A673 (cell line): ENCODE measurements around the gene RNFT2.

Experiments
- CTCF ChIP-seq: fragments of 300-800, 200-600 bp; sonication (generic); conservative IDR thresholded peaks from 2 replicates; pipeline ENCODE4 v1.5.1; 2017; ENCODE audit warnings: low read depth, mild to moderate bottlenecking, antibody characterized with exemption, low read length, moderate library complexity, mixed read lengths
- EZH2 ChIP-seq: fragments of 200-600 bp; sonication (generic); IDR thresholded peaks from 2 replicates; pipeline ENCODE4 v1.6.1; 2017; ENCODE audit warnings: borderline replicate concordance, low read depth, mild to moderate bottlenecking, mixed read lengths, antibody characterized with exemption, low read length; ENCODE audit not compliant: poor library complexity, severe bottlenecking

GRCh38 chr12:116766285-116766684, 28.2 kb downstream of the RNFT2 start:
- no peak for TF ChIP-seq CTCF
- no peak for TF ChIP-seq EZH2
